OCI-LY3 (cell line): ENCODE results near the gene URI1.

Experiments used
- EZH2phosphoT487 ChIP-seq: fragments of 200-600 bp; shearing (Covaris generic); IDR thresholded peaks from 2 replicates; pipeline ENCODE4 v1.6.1; 2018; ENCODE audit warnings: antibody characterized with exemption, mixed run types, low read depth
- TF ChIP-seq, protein P1 (sequence below): fragments of 200-600, 300-600 bp; sonication (generic); IDR thresholded peaks from 2 replicates; pipeline ENCODE4 v1.5.1; 2014; ENCODE audit warnings: antibody characterized with exemption, low read length, low read depth

DNA sequence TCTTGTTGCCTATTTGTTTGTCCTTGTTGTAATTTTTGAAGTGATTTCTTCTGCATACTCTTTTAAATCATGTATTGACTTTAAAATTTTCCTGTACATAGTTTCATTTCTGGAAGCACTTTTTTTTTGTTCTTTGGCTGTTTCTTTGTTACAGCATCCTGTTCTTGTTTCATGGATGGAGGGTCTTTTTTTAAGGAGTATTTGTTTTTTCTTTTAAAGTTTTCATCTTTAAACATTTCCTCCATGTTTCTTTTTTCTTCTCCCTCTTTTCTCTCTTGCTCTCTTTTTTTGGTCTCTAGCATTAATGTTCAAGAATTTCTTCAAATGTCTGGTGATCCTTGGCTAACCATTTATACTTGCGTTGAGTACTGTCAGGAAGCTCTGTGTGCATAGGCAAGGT, 58.8 kb downstream of the URI1 start:
- TF ChIP-seq, protein P1, sequence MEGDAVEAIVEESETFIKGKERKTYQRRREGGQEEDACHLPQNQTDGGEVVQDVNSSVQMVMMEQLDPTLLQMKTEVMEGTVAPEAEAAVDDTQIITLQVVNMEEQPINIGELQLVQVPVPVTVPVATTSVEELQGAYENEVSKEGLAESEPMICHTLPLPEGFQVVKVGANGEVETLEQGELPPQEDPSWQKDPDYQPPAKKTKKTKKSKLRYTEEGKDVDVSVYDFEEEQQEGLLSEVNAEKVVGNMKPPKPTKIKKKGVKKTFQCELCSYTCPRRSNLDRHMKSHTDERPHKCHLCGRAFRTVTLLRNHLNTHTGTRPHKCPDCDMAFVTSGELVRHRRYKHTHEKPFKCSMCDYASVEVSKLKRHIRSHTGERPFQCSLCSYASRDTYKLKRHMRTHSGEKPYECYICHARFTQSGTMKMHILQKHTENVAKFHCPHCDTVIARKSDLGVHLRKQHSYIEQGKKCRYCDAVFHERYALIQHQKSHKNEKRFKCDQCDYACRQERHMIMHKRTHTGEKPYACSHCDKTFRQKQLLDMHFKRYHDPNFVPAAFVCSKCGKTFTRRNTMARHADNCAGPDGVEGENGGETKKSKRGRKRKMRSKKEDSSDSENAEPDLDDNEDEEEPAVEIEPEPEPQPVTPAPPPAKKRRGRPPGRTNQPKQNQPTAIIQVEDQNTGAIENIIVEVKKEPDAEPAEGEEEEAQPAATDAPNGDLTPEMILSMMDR: no peak
- no peak for TF ChIP-seq EZH2phosphoT487
